ENCODE measurements around the gene SLC36A3. TPM values are rescaled to one million over a fixed set of nuclear protein-coding genes. Genes with fewer than 3 reads are reported as not detected.

Gene SLC36A3
- total RNA-seq, 1 experiment from 2014 or later = not detected

DNA sequence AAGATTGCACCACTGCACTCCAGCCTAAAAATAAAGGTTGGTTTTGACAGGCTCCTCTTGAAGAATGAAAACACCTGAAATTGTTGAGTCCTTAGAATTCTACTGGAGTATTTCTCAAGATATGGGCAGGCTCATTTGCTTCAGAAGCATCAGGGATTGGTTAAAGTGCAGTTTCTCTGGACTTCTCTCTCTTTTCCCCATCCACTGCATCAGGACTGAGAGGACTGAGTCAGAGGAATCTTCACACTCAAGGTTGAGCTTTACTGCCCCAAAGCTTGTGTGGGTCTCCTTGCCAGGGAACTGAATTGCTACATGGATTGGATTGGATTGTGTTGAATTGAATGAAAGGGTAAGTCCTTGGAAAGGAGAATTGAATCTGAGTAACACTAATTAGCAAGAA, 72.2 kb downstream of the SLC36A3 start:
- Mint-ChIP-seq H3K36me3 (no peaks in the 10 kb centered on the region), H3K4me3 (no peak overlapping the region), H3K27me3 (ENCODE audit: low read depth) (no peaks in the 10 kb centered on the region), H3K27ac (no peak overlapping the region), H3K4me1 (no peaks in the 10 kb centered on the region), H3K9me3 (0 out of 2 replicates have a peak, but pooled peaks cover 4% of the 10 kb centered on the region)
- DNase-seq (ENCODE audit: low spot score) (no peak), ATAC-seq (no peak)
- POLR2A ChIA-PET = no interaction called here
- no peak for TF ChIP-seq HMGA2 (CRISPR knock-in tag; IDR thresholded peaks at IDR 0.05)
- TF ChIP-seq RORB (CRISPR knock-in tag; IDR thresholded peaks at IDR 0.05) = no peak
- TF ChIP-seq ZNF396 (CRISPR knock-in tag; IDR thresholded peaks at IDR 0.05; ENCODE audit: borderline replicate concordance) = no peak
- no peak for TF ChIP-seq GABPB1 (CRISPR knock-in tag; IDR thresholded peaks at IDR 0.05)
- TF ChIP-seq, protein P1, sequence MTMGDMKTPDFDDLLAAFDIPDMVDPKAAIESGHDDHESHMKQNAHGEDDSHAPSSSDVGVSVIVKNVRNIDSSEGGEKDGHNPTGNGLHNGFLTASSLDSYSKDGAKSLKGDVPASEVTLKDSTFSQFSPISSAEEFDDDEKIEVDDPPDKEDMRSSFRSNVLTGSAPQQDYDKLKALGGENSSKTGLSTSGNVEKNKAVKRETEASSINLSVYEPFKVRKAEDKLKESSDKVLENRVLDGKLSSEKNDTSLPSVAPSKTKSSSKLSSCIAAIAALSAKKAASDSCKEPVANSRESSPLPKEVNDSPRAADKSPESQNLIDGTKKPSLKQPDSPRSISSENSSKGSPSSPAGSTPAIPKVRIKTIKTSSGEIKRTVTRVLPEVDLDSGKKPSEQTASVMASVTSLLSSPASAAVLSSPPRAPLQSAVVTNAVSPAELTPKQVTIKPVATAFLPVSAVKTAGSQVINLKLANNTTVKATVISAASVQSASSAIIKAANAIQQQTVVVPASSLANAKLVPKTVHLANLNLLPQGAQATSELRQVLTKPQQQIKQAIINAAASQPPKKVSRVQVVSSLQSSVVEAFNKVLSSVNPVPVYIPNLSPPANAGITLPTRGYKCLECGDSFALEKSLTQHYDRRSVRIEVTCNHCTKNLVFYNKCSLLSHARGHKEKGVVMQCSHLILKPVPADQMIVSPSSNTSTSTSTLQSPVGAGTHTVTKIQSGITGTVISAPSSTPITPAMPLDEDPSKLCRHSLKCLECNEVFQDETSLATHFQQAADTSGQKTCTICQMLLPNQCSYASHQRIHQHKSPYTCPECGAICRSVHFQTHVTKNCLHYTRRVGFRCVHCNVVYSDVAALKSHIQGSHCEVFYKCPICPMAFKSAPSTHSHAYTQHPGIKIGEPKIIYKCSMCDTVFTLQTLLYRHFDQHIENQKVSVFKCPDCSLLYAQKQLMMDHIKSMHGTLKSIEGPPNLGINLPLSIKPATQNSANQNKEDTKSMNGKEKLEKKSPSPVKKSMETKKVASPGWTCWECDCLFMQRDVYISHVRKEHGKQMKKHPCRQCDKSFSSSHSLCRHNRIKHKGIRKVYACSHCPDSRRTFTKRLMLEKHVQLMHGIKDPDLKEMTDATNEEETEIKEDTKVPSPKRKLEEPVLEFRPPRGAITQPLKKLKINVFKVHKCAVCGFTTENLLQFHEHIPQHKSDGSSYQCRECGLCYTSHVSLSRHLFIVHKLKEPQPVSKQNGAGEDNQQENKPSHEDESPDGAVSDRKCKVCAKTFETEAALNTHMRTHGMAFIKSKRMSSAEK (CRISPR knock-in tag; IDR thresholded peaks at IDR 0.05; ENCODE audit: borderline replicate concordance) = no peak
- no peak for TF ChIP-seq SOX15 (CRISPR knock-in tag; IDR thresholded peaks at IDR 0.05)
- no peak for TF ChIP-seq ZNF121 (CRISPR knock-in tag; IDR thresholded peaks at IDR 0.05)
- TF ChIP-seq, protein P2, sequence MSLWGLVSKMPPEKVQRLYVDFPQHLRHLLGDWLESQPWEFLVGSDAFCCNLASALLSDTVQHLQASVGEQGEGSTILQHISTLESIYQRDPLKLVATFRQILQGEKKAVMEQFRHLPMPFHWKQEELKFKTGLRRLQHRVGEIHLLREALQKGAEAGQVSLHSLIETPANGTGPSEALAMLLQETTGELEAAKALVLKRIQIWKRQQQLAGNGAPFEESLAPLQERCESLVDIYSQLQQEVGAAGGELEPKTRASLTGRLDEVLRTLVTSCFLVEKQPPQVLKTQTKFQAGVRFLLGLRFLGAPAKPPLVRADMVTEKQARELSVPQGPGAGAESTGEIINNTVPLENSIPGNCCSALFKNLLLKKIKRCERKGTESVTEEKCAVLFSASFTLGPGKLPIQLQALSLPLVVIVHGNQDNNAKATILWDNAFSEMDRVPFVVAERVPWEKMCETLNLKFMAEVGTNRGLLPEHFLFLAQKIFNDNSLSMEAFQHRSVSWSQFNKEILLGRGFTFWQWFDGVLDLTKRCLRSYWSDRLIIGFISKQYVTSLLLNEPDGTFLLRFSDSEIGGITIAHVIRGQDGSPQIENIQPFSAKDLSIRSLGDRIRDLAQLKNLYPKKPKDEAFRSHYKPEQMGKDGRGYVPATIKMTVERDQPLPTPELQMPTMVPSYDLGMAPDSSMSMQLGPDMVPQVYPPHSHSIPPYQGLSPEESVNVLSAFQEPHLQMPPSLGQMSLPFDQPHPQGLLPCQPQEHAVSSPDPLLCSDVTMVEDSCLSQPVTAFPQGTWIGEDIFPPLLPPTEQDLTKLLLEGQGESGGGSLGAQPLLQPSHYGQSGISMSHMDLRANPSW (CRISPR knock-in tag; conservative IDR thresholded peaks at IDR 0.05; ENCODE audit: low read depth) = no peak
- TF ChIP-seq EMX1 (CRISPR knock-in tag; IDR thresholded peaks at IDR 0.05) = no peak
- TF ChIP-seq TP53 (CRISPR knock-in tag; IDR thresholded peaks at IDR 0.05) = no peak
- TF ChIP-seq, protein P3, sequence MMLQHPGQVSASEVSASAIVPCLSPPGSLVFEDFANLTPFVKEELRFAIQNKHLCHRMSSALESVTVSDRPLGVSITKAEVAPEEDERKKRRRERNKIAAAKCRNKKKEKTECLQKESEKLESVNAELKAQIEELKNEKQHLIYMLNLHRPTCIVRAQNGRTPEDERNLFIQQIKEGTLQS (CRISPR knock-in tag; conservative IDR thresholded peaks at IDR 0.05) = no peak
- TF ChIP-seq ELF4 (CRISPR knock-in tag; IDR thresholded peaks at IDR 0.05; ENCODE audit: low read depth) = no peak
- TF ChIP-seq, protein P4, sequence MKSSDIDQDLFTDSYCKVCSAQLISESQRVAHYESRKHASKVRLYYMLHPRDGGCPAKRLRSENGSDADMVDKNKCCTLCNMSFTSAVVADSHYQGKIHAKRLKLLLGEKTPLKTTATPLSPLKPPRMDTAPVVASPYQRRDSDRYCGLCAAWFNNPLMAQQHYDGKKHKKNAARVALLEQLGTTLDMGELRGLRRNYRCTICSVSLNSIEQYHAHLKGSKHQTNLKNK (CRISPR knock-in tag; IDR thresholded peaks at IDR 0.05) = no peak
- TF ChIP-seq NR3C1 (CRISPR knock-in tag; conservative IDR thresholded peaks at IDR 0.05; ENCODE audit: low read depth) = no peak
- TF ChIP-seq NR1H2 (CRISPR knock-in tag; IDR thresholded peaks at IDR 0.05) = no peak
- TF ChIP-seq FOXJ3 (CRISPR knock-in tag; IDR thresholded peaks at IDR 0.05; ENCODE audit: borderline replicate concordance) = no peak
- TF ChIP-seq NFATC4 (CRISPR knock-in tag; IDR thresholded peaks at IDR 0.05) = no peak
- no peak for TF ChIP-seq ESRRA (CRISPR knock-in tag; IDR thresholded peaks at IDR 0.05; ENCODE audit: borderline replicate concordance)
- TF ChIP-seq, protein P5, sequence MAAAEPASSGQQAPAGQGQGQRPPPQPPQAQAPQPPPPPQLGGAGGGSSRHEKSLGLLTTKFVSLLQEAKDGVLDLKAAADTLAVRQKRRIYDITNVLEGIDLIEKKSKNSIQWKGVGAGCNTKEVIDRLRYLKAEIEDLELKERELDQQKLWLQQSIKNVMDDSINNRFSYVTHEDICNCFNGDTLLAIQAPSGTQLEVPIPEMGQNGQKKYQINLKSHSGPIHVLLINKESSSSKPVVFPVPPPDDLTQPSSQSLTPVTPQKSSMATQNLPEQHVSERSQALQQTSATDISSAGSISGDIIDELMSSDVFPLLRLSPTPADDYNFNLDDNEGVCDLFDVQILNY (CRISPR knock-in tag; IDR thresholded peaks at IDR 0.05) = no peak
- CTCF ChIA-PET = interaction anchor here (1.2 kb wide), 1 partner anchor 85 kb away, joined by 3 read pairs; no protein-coding TSS in a partner anchor

Data from WTC11 (cell line).